Naive thymus-derived CD8-positive, alpha-beta T cell (primary cell): ENCODE data around the gene SLC15A4. TPM values are rescaled to one million over a fixed set of nuclear protein-coding genes. Genes with fewer than 3 reads are reported as not detected.
A peak's percentile ranks its signal among the peaks of the same experiment; 100 is the strongest.

Source experiments
- ATAC-seq, 2 donors: fragments of 150-1000 bp; cut with Tn5 transposase in 1 of 2; sonication (Bioruptor Pico), chemical (Tn5 transposase) in 1 of 2; 1 replicate in 1 of 2; 2 replicates in 1 of 2; pipeline ENCODE4 v1.10.0; 2021; ENCODE audit warnings: mild to moderate bottlenecking in 2 of 2, moderate library complexity in 2 of 2
- POLR2A ChIA-PET: fragments of 350-600 bp; sonication (Branson Sonifier 250); formaldehyde crosslinking; loops from one replicate; lab custom pipeline; 2021; ENCODE audit warnings: antibody characterized with exemption; lab: Charles Lee
- DNase-seq, 10 donors: peaks; one replicate each; pipeline versions ENCODE4 v3.0.0 to v3.0.0-alpha.2; 2020 to 2022
- H3K27ac Mint-ChIP-seq, 10 donors: one replicate each; pipeline ENCODE4 v1.8.0; 2020 to 2022; ENCODE audit warnings: mild to moderate bottlenecking in 10 of 10, mixed read lengths in 10 of 10, moderate library complexity in 4 of 10, inconsistent platforms in 1 of 10
- H3K27me3 Mint-ChIP-seq, 5 donors: one replicate each; pipeline ENCODE4 v1.8.0; 2021 to 2022; ENCODE audit warnings: mixed read lengths in 5 of 5
- H3K36me3 Mint-ChIP-seq, 3 donors: one replicate each; pipeline ENCODE4 v1.8.0; 2020 to 2022; ENCODE audit warnings: mixed read lengths in 3 of 3, mild to moderate bottlenecking in 2 of 3, inconsistent platforms in 1 of 3
- H3K4me1 Mint-ChIP-seq, 4 donors: one replicate each; pipeline ENCODE4 v1.8.0; 2021 to 2022; ENCODE audit warnings: mixed read lengths in 4 of 4
- H3K4me3 Mint-ChIP-seq, 10 donors: one replicate each; pipeline ENCODE4 v1.8.0; 2020 to 2022; ENCODE audit warnings: mild to moderate bottlenecking in 10 of 10, mixed read lengths in 10 of 10, moderate library complexity in 6 of 10, inconsistent platforms in 1 of 10
- H3K9me3 Mint-ChIP-seq, 9 donors: one replicate each; pipeline ENCODE4 v1.8.0; 2020 to 2022; ENCODE audit warnings: mixed read lengths in 9 of 9, mild to moderate bottlenecking in 3 of 9, inconsistent platforms in 1 of 9, moderate library complexity in 1 of 9
- polyA plus RNA-seq, 3 donors: library from polyadenylated mRNA; unstranded; fragments of 300-500 nt; fragmentation: Illumina TruSeq; gene quantifications; one replicate each; pipeline ENCODE4 v1.2.3, GENCODE V29; 2021
- total RNA-seq, 8 experiments: library from RNA in 2 of 8; stranded (reverse) in 2 of 8; gene quantifications; one replicate each; pipeline ENCODE4 v1.2.3 and lab custom pipeline; 2021 to 2026

Gene SLC15A4
- total and polyA plus RNA-seq, 5 experiments from 2014 or later: 2.1 to 17.9 (median 14.3) TPM

DNA sequence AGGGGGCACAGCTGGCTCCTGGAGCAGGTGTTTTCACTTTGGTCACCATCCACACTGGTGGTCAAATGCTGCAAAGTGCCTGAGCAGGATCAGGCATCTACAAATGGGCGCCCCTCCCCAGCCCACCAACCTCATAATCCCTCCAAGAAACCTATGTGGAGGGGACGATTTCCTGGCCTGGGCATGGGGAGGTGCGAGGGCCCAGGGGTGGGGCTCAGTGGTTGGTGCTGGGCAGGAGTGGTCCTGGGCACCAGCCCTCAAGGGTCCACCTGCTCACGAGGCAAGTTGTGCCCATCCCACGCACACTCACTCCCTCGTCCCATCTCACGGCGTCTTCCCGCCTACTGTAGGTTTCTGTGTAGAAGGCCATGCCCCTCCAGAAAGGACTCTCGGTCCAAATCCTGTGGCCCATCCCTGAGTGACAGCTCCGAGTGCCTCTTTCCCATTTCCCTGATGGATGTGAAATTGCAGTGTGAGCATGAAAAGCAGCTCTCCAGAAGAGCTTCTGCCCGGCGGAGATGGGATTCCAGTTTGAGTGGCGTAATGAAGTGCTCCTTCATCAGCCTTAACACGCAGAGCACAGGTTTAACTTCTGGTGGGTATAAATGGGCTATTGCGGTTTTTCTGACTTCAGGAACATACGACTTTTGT lies 36.9 kb downstream of the SLC15A4 start:
- peaks cover 0 to 6% (median 2%) of the 10 kb centered on the region in 5 donors for H3K27me3 Mint-ChIP-seq
- DNase-seq (no peak), ATAC-seq (no peak)
- peak overlapping the region in 1 of 10 donors; percentile 55 for H3K27ac Mint-ChIP-seq
- H3K4me3 Mint-ChIP-seq: no peak overlapping the region
- no peaks in the 10 kb centered on the region for H3K9me3 Mint-ChIP-seq
- peaks cover 0 to 6% (median 0%) of the 10 kb centered on the region in 3 donors for H3K36me3 Mint-ChIP-seq
- peaks cover 7 to 38% (median 11%) of the 10 kb centered on the region in 4 donors for H3K4me1 Mint-ChIP-seq
- POLR2A ChIA-PET: no interaction called here

DNA sequence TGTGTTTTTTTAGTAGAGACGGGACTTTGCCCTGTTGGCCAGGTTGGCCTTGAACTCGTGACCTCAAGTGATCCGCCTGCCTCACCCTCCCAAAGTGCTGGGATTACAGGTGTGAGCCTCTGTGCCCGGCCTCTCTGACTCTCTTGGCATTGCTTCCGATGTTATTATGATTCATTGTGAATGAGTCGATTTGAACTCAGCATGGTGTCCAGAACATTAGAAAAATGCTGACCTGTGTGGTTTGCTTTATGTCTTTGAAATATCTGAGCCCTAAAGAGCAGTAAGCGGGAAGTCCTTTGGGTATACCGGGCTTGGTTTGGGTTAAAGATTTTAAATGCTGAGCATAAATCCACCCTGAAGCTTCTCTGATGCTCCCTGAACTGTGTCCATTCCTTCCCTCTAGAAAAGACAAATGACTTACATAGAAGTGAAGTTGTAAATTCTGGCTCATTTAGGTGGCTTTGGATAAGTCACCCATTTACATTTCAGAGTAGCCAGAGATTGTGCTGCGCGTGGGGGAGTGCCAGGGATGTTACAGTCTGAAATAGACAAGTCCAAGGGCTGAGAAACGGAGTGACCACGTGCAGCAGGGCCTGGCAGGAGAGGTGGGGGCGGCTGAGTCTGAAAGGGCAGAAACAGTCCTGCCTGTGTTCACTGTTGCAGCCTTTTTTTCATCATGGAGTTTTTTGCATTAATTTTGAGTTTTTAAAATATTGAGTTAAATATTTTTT lies 39.6 kb downstream of the SLC15A4 start:
- Mint-ChIP-seq H3K27me3 (peaks cover 0 to 7% (median 3%) of the 10 kb centered on the region in 5 donors), H3K4me1 (peaks cover 7 to 21% (median 10%) of the 10 kb centered on the region in 4 donors), H3K4me3 (no peak overlapping the region), H3K36me3 (no peaks in the 10 kb centered on the region), H3K27ac (peak overlapping the region in 1 of 10 donors; percentile 98), H3K9me3 (no peaks in the 10 kb centered on the region)
- POLR2A ChIA-PET: no interaction called here
- DNase-seq: no peak
- no peak for ATAC-seq

DNA sequence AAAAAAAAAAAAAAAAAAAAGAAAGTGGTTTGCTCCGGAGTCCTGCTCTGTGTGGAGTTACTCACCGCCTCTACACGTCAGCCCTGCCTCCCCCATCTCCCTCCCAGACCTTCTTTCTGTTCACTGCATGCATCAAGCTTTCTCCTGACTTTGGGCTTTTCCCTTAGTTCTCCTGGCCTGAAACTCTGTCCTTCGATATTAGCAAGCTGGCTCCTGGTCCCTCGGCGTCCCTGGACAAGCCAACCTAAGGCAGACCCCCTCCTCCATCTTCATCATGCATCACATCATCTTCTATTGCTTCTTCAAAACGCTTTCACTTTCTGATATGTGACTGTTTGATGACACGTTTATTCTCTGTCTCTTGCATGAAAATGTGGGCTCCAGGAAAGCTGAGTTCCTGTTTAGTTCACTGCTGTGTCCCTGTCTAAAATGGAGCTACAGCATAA lies 40.6 kb downstream of the SLC15A4 start:
- DNase-seq (peak in 1 of 10 donors; percentile 62), ATAC-seq (peak in 1 of 2 donors; percentile 32)
- Mint-ChIP-seq H3K36me3 (no peaks in the 10 kb centered on the region), H3K27me3 (peaks cover 0 to 7% (median 3%) of the 10 kb centered on the region in 5 donors), H3K9me3 (no peaks in the 10 kb centered on the region), H3K4me1 (peaks cover 7 to 20% (median 10%) of the 10 kb centered on the region in 4 donors), H3K27ac (peak overlapping the region in 7 of 10 donors; percentile 16 to 98 (median 72)), H3K4me3 (peak overlapping the region; percentile 43 to 90 (median 60))
- POLR2A ChIA-PET: no interaction called here

DNA sequence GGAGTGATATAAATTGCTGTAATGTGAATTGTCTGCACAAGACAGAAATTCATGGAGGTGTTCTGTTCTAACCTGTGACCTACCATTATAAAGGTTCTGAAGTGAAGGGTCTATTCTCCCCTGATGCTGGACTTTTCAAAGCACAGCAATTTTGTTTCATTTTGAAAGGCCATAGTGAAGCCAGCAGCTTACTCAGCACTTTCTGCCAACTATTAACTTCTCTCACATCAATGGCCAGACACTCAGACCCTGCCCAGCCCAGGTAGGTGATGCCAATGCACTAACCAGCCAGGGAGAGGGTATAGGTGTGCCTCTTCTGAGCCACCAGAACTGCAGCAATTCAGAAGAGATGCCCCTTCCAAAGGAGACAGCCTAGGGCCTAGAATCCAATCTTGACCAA lies 43.9 kb downstream of the SLC15A4 start:
- no peaks in the 10 kb centered on the region for H3K36me3 Mint-ChIP-seq
- no peak overlapping the region for H3K27ac Mint-ChIP-seq
- no peak for DNase-seq
- no peak for ATAC-seq
- H3K27me3 Mint-ChIP-seq: peaks cover 0 to 7% (median 3%) of the 10 kb centered on the region in 5 donors
- H3K4me3 Mint-ChIP-seq: no peak overlapping the region
- POLR2A ChIA-PET: no interaction called here
- H3K9me3 Mint-ChIP-seq: no peaks in the 10 kb centered on the region
- H3K4me1 Mint-ChIP-seq: peaks cover 7 to 20% (median 10%) of the 10 kb centered on the region in 4 donors

DNA sequence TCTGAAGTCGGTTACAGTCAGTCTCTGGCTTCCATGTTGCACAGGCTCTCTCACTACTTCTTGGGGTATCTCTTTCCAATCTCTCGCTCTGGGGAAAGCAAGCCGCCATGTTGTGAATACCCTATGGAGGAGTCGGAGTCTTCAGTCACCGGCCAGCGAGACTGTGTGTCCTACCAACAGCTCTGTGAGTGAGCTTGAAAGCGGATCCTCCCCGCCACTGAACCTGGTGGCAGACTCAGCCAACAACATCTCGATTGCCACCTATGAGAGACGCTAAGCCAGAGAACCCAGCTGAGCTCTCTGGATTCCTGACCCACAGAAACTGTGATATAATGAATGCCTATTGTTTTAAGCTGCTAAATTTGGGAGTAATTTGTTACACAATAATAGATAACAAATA lies 51.5 kb downstream of the SLC15A4 start:
- Mint-ChIP-seq H3K27me3 (peaks cover 0 to 16% (median 3%) of the 10 kb centered on the region in 5 donors), H3K4me1 (no peaks in the 10 kb centered on the region), H3K27ac (no peak overlapping the region), H3K4me3 (no peak overlapping the region), H3K9me3 (no peaks in the 10 kb centered on the region), H3K36me3 (no peaks in the 10 kb centered on the region)
- POLR2A ChIA-PET: no interaction called here
- ATAC-seq (no peak), DNase-seq (no peak)

DNA sequence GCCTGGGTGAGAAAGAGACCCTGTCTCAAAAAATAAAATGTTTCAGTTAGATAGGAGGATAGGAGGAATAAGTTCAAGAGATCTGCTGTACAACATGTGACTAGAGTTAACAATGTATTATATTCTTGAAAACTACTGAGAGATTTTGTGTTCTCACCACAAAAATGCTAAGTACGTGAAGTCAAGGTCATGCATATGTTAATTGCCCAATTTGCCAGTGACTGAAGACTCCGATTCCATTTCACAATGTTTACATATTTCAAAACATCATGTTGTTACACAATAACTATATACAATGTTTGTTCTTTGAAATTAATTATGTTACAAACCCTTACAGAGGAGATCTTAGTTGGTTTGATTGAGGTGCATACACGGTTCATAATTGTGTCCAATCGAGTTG lies 52.1 kb downstream of the SLC15A4 start:
- POLR2A ChIA-PET: no interaction called here
- no peak overlapping the region for H3K4me3 Mint-ChIP-seq
- no peak for ATAC-seq
- peaks cover 0 to 2% (median 0%) of the 10 kb centered on the region in 4 donors for H3K4me1 Mint-ChIP-seq
- H3K36me3 Mint-ChIP-seq: no peaks in the 10 kb centered on the region
- peaks cover 0 to 22% (median 8%) of the 10 kb centered on the region in 5 donors for H3K27me3 Mint-ChIP-seq
- no peaks in the 10 kb centered on the region for H3K9me3 Mint-ChIP-seq
- DNase-seq: no peak
- H3K27ac Mint-ChIP-seq: no peak overlapping the region

DNA sequence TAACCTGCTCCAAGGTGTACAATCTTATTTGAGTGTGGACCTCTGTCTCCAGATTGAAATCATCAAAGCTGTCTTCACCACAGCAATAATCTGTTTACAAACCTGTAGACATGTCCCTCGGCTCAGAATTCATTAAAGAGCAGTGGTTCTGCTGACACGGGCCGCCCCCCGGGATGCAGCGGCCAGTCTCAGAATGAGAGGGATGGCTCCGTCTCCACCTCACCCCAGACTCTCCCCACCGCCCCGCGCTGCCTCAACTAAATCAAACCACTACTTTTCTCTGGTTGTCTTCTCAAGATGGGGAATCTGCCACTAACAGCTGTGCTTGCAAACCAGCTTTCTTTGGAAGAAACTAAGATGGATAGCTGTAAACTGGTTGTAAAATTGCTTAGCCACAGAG lies 56.2 kb downstream of the SLC15A4 start:
- H3K27me3 Mint-ChIP-seq: peaks cover 3 to 38% (median 26%) of the 10 kb centered on the region in 5 donors
- ATAC-seq (no peak), DNase-seq (no peak)
- peaks cover 0 to 6% (median 1%) of the 10 kb centered on the region in 4 donors for H3K4me1 Mint-ChIP-seq
- no peaks in the 10 kb centered on the region for H3K36me3 Mint-ChIP-seq
- H3K9me3 Mint-ChIP-seq: no peaks in the 10 kb centered on the region
- no peak overlapping the region for H3K4me3 Mint-ChIP-seq
- POLR2A ChIA-PET: no interaction called here
- no peak overlapping the region for H3K27ac Mint-ChIP-seq

DNA sequence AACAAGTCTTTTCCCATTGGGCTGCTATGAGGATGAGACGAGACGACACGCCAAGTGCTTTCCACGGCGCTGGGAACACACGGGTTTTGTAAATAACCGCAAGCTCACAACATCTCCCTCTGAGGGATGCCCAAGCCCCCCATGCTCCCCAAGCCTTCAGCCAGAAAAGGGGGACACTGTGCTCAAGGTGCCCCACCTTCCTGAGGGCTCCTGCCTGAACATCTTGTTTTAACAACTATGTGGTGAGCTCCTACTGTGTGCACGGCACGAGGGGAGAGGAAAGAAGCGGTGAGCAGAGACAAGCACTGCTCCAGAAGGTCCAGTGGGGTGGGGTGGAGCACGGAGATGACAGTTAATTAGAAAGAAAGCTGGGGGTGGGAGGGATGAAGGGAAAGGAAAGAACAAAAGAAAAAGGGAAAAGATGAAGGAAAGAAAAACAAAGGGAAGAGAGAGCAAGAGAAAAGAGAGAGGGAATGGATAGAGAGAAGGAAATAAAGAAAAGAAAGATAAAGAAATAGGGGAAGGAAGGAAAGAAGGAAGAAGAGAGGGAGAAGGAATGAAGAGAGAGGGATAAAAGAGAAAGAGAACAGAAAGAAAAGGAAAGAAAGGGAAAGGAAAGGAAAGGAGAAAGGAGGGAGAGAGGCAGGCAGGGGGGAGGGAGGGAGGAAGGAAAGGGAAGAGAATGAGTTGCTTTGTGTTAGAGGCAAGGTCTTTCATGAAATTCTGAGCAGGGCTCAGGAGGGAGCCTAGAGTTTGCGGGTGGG lies 56.8 kb downstream of the SLC15A4 start:
- POLR2A ChIA-PET: no interaction called here
- H3K4me3 Mint-ChIP-seq: no peak overlapping the region
- peaks cover 0 to 6% (median 1%) of the 10 kb centered on the region in 4 donors for H3K4me1 Mint-ChIP-seq
- H3K27ac Mint-ChIP-seq: no peak overlapping the region
- ATAC-seq (no peak), DNase-seq (no peak)
- H3K9me3 Mint-ChIP-seq: no peaks in the 10 kb centered on the region
- peaks cover 3 to 42% (median 26%) of the 10 kb centered on the region in 5 donors for H3K27me3 Mint-ChIP-seq
- H3K36me3 Mint-ChIP-seq: no peaks in the 10 kb centered on the region

DNA sequence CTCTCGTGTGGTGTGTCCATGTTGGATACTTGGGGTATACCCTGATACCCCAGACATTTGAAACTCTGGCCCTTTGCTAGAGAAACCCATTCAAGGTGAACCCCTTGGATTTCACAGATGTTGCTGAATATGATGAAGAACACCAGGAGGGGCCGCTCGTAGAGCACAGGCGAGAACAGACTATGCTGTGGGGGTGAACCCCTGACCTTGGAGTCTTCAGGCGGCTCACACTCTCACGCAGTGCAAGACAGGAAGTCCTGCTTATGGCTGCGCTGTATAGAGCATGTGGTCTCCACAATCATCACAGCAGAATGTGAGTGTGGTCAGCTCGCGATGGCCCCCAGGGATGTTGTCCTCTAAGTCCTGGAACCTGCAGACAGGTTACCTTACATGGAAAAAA lies 60.4 kb downstream of the SLC15A4 start:
- Mint-ChIP-seq H3K4me1 (peaks cover 0 to 6% (median 1%) of the 10 kb centered on the region in 4 donors), H3K27me3 (peaks cover 6 to 36% (median 26%) of the 10 kb centered on the region in 5 donors), H3K27ac (peak overlapping the region in 1 of 10 donors; percentile 72), H3K36me3 (no peaks in the 10 kb centered on the region), H3K9me3 (no peaks in the 10 kb centered on the region), H3K4me3 (peak overlapping the region in 1 of 10 donors; percentile 21)
- peak in 1 of 10 donors; percentile 12 for DNase-seq
- POLR2A ChIA-PET: no interaction called here
- no peak for ATAC-seq

DNA sequence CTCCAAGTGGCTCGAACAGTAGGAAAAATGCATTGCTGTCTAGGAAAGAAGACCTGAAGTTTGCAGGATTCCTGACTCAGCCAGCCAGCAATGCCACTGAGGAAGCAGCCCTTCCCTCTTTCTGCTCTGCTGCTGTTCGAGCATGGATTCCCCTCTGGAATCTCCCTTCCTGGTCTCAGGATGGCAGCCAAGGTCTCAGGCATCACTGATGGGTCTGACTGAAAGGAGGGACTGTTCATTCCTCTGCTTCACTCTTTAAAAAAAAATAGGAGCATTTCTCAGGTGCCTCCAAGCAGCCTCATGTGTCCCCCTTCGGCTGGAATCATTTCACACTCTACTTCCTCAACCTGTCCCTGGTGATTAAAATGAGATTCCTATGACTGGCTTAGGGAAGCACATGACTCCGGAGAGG lies 62.4 kb downstream of the SLC15A4 start:
- no peaks in the 10 kb centered on the region for H3K36me3 Mint-ChIP-seq
- H3K27ac Mint-ChIP-seq: no peak overlapping the region
- H3K27me3 Mint-ChIP-seq: peaks cover 11 to 23% (median 15%) of the 10 kb centered on the region in 5 donors
- peaks cover 0 to 1% (median 0%) of the 10 kb centered on the region in 9 donors for H3K9me3 Mint-ChIP-seq
- no peak overlapping the region for H3K4me3 Mint-ChIP-seq
- POLR2A ChIA-PET: no interaction called here
- DNase-seq (no peak), ATAC-seq (no peak)
- H3K4me1 Mint-ChIP-seq: peaks cover 0 to 6% (median 0%) of the 10 kb centered on the region in 4 donors

DNA sequence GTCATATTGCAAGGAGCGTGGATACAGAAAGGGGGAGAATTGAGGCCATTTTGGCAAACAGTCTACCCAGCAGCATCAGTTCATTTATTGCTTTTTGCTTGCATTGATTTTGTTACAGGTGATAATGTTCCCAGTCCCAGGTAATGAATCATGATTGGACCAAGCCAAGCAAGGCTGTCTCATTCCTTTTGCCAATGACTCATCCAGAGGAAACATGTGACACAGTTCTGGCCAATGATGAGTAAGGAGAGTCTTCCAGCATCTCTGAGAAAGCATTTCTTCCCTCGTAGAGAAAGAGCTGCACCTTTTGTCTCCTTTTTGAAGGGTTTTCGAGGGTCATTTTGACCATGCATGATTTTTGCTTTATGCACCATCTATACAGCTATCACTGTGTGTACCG lies 68.2 kb downstream of the SLC15A4 start:
- DNase-seq (no peak), ATAC-seq (no peak)
- H3K4me1 Mint-ChIP-seq: no peaks in the 10 kb centered on the region
- H3K27ac Mint-ChIP-seq: no peak overlapping the region
- H3K36me3 Mint-ChIP-seq: no peaks in the 10 kb centered on the region
- peaks cover 0 to 5% (median 0%) of the 10 kb centered on the region in 9 donors for H3K9me3 Mint-ChIP-seq
- no peak overlapping the region for H3K4me3 Mint-ChIP-seq
- peaks cover 0 to 8% (median 3%) of the 10 kb centered on the region in 5 donors for H3K27me3 Mint-ChIP-seq
- POLR2A ChIA-PET: no interaction called here

DNA sequence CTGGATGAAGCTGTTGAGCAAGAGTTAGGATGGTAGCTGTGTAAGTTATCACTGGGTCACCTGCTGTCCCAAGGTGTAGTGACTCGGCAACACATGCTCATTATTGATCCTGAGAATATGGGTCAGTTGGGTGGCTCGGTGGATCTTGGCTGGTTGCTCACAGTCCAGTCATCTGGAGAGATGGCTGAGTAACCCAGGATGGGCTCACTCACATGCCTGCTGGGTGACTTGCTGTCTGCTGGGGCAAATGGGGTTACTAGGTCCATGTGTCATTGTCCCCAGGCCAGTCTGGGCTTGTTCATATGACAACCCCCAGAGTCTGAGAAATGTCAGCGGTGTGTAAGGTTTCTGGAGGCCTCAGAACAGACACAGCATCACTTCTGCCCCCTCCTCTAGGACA lies 69.5 kb downstream of the SLC15A4 start:
- H3K27ac Mint-ChIP-seq: no peak overlapping the region
- POLR2A ChIA-PET: no interaction called here

More for the DNA sequence above, 69.5 kb downstream of the SLC15A4 start:
- no peak for ATAC-seq
- DNase-seq: no peak
- Mint-ChIP-seq H3K36me3 (no peaks in the 10 kb centered on the region), H3K4me3 (no peak overlapping the region), H3K4me1 (peaks cover 0 to under 1% (median 0%) of the 10 kb centered on the region in 4 donors), H3K27me3 (peaks cover 0 to 8% (median 0%) of the 10 kb centered on the region in 5 donors), H3K9me3 (peaks cover 0 to 5% (median 0%) of the 10 kb centered on the region in 9 donors)
